Calu3 (cell line): ENCODE results near the gene TCF7L2. TPM values are rescaled to one million over a fixed set of nuclear protein-coding genes. Genes with fewer than 3 reads are reported as not detected.

Source experiments
- BruUV-seq: library from RNA; stranded (reverse); fragments of 400-500 nt; replicated peaks from 2 replicates; lab custom pipeline; 2021; lab: Mats Ljungman, UMichigan
- CTCF ChIA-PET: fragments of 300-600 bp; sonication (Branson Sonifier 250); formaldehyde crosslinking; loops from one replicate; lab custom pipeline; 2022; ENCODE audit warnings: antibody characterized with exemption; lab: Charles Lee
- DNase-seq: peaks from one replicate; pipeline ENCODE4 v3.0.0; 2022
- H3K27ac Mint-ChIP-seq: one replicate; pipeline ENCODE4 v1.8.0; 2022; ENCODE audit warnings: mixed read lengths; ENCODE audit not compliant: unreplicated experiment
- H3K27me3 Mint-ChIP-seq: one replicate; pipeline ENCODE4 v1.8.0; 2022; ENCODE audit warnings: mixed read lengths; ENCODE audit not compliant: unreplicated experiment
- H3K36me3 Mint-ChIP-seq: one replicate; pipeline ENCODE4 v1.8.0; 2022; ENCODE audit warnings: mild to moderate bottlenecking, moderate library complexity, mixed read lengths; ENCODE audit not compliant: insufficient read depth, unreplicated experiment
- H3K4me1 Mint-ChIP-seq: one replicate; pipeline ENCODE4 v1.8.0; 2022; ENCODE audit warnings: mild to moderate bottlenecking, low read depth, mixed read lengths; ENCODE audit not compliant: unreplicated experiment
- H3K4me3 Mint-ChIP-seq: one replicate; pipeline ENCODE4 v1.8.0; 2022; ENCODE audit warnings: mild to moderate bottlenecking, low read depth, moderate library complexity, mixed read lengths; ENCODE audit not compliant: unreplicated experiment
- H3K9me3 Mint-ChIP-seq: one replicate; pipeline ENCODE4 v1.8.0; 2022; ENCODE audit warnings: low read depth, mixed read lengths; ENCODE audit not compliant: unreplicated experiment
- intact Hi-C: fragments of 100-400 bp; cut with micrococcal nuclease; formaldehyde crosslinking; loops from one replicate; pipeline ENCODE4 v1.10.0; 2022; ENCODE audit not compliant: unreplicated experiment
- total RNA-seq: library from RNA; stranded (reverse); gene quantifications from 2 replicates; pipeline ENCODE4 v1.2.3, GENCODE V29; 2022
- TF ChIP-seq, protein P1 (sequence below): fragments of 200-600 bp; IDR thresholded peaks from one replicate; pipeline ENCODE4 v1.8.0; 2022; ENCODE audit warnings: antibody characterized with exemption; ENCODE audit not compliant: unreplicated experiment

TCF7L2 gene
- total RNA-seq, 1 experiment from 2014 or later: 36.6 TPM

DNA sequence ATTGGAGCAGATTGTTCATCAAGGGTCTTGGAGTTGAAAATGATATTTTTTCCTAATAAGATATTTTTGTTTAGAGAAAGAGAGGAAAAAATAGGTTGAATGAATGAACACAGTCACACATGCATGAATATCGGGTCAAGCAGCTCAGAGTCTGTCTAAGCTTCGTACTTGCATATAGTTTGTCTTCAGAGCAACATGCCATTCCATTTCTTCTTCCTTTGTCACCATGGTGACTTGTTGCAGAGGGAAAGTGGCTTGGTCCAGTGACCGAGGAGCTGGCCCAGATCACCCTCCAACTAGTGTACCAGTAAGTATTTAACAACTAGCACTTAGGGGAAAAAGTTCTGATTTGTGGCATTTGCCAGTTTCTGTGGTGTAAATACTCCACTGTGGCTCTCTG, 232.1 kb downstream of the TCF7L2 start:
- intact Hi-C loops: no loop called here
- Mint-ChIP-seq H3K4me1 (no peaks in the 10 kb centered on the region), H3K36me3 (no peaks in the 10 kb centered on the region), H3K27me3 (peaks cover 14% of the 10 kb centered on the region), H3K4me3 (no peak overlapping the region), H3K9me3 (no peaks in the 10 kb centered on the region), H3K27ac (no peak overlapping the region)
- DNase-seq: no peak
- no TSS peak for BruUV-seq
- CTCF ChIA-PET: no interaction called here
- TF ChIP-seq, protein P1, sequence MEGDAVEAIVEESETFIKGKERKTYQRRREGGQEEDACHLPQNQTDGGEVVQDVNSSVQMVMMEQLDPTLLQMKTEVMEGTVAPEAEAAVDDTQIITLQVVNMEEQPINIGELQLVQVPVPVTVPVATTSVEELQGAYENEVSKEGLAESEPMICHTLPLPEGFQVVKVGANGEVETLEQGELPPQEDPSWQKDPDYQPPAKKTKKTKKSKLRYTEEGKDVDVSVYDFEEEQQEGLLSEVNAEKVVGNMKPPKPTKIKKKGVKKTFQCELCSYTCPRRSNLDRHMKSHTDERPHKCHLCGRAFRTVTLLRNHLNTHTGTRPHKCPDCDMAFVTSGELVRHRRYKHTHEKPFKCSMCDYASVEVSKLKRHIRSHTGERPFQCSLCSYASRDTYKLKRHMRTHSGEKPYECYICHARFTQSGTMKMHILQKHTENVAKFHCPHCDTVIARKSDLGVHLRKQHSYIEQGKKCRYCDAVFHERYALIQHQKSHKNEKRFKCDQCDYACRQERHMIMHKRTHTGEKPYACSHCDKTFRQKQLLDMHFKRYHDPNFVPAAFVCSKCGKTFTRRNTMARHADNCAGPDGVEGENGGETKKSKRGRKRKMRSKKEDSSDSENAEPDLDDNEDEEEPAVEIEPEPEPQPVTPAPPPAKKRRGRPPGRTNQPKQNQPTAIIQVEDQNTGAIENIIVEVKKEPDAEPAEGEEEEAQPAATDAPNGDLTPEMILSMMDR: no peak

DNA sequence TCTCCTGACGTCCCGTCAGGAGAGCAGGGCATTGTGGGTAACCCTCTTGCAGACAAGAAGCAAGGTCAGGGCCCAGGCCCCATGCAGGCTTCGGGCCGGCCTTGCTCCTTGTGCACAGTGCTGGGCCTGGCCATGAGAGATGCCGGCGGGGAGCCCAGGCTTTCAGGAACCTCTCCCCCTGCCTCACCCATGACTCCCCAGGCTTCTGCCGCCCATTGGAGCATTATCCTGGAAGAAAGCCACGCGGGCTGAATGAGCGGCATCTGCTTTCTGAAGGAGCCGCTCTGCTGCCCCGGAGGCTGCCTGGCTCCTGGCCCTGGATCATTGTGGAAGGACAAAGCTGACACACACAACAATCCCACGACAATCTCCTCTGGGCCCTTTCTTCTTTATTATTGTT, 233.5 kb downstream of the TCF7L2 start:
- H3K9me3 Mint-ChIP-seq: no peaks in the 10 kb centered on the region
- H3K27me3 Mint-ChIP-seq: peaks cover 20% of the 10 kb centered on the region
- no peak overlapping the region for H3K27ac Mint-ChIP-seq
- TF ChIP-seq, protein P1: no peak
- DNase-seq: no peak
- intact Hi-C loops: no loop called here
- no peak overlapping the region for H3K4me3 Mint-ChIP-seq
- no TSS peak for BruUV-seq
- H3K4me1 Mint-ChIP-seq: no peaks in the 10 kb centered on the region
- H3K36me3 Mint-ChIP-seq: no peaks in the 10 kb centered on the region
- CTCF ChIA-PET: no interaction called here

DNA sequence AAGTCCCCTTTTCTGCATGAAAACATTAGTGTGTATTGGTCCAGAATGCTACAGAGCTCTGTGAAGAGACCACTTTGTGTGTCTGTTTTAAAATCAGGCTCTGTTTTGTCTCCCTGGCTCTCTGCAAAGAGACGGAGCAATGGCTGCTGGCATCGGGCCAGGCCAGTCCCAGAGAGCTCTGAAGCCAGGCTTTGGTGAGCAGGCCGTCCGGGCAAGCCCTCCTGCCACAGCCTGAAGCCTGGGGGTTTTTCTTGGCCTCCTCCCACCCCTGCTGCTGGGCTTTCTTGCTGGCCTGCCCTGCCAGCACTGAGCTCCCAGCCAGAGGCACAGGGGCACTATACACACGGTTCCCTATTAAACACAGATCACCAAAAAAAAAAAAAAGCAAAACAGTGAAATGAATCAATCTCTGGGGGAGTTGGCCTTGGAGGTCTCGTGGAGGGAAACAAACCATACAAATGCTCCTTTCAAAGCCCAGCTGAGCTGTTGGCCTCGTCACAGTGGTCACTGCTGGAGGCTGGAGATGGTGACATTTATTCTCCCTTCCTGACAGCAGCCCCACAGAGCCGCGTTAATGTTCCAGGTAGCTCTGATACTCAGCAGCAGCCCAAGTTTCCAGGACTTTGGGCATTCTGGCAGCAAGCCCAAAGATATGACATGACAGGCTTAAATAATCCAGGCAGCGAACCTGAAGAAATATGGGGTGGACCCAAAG, 237.2 kb downstream of the TCF7L2 start:
- CTCF ChIA-PET: no interaction called here
- no TSS peak for BruUV-seq
- intact Hi-C loops: no loop called here
- Mint-ChIP-seq H3K9me3 (peaks cover 3% of the 10 kb centered on the region), H3K27me3 (peaks cover 50% of the 10 kb centered on the region), H3K4me1 (no peaks in the 10 kb centered on the region), H3K27ac (no peak overlapping the region), H3K4me3 (no peak overlapping the region), H3K36me3 (no peaks in the 10 kb centered on the region)
- DNase-seq: no peak
- TF ChIP-seq, protein P1: no peak

DNA sequence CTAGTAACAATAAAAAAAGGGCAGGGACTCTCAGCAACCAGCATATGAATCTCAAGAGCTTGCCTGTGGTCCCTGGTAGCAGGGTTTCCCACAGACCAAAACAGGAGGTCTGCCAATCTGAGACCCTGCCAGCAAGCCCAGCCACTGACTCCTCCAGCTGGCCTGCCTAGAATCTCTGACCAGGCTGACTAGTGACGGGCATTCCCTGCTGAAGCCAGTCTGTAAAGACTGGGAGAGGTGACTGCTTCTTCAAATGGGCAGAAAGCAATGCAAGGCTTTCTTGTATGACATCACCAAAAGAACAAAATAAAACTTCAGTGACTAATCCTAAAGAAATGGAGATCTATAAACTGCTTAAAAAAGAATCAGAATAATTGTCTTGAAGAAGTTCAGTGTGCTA, 249.4 kb downstream of the TCF7L2 start:
- no peak overlapping the region for H3K27ac Mint-ChIP-seq
- TF ChIP-seq, protein P1: no peak
- CTCF ChIA-PET: interaction anchor here (0.6 kb wide), 2 partner anchors 97 to 138 kb away, joined by 3 to 6 read pairs; no protein-coding TSS in a partner anchor
- intact Hi-C loops: loop anchor here (1.0 kb wide), 1 partner anchor 38 kb away; no protein-coding TSS in a partner anchor
- H3K4me1 Mint-ChIP-seq: no peaks in the 10 kb centered on the region
- BruUV-seq: no TSS peak
- peaks cover 4% of the 10 kb centered on the region for H3K9me3 Mint-ChIP-seq
- no peaks in the 10 kb centered on the region for H3K36me3 Mint-ChIP-seq
- no peak overlapping the region for H3K4me3 Mint-ChIP-seq
- DNase-seq: no peak
- peaks cover 4% of the 10 kb centered on the region for H3K27me3 Mint-ChIP-seq
